ENCODE data around the gene TPRN. TPM values are rescaled to one million over a fixed set of nuclear protein-coding genes. Genes with fewer than 3 reads are reported as not detected.

Gene TPRN
- total RNA-seq, 1 donor from 2014 or later = 8.2 TPM

DNA sequence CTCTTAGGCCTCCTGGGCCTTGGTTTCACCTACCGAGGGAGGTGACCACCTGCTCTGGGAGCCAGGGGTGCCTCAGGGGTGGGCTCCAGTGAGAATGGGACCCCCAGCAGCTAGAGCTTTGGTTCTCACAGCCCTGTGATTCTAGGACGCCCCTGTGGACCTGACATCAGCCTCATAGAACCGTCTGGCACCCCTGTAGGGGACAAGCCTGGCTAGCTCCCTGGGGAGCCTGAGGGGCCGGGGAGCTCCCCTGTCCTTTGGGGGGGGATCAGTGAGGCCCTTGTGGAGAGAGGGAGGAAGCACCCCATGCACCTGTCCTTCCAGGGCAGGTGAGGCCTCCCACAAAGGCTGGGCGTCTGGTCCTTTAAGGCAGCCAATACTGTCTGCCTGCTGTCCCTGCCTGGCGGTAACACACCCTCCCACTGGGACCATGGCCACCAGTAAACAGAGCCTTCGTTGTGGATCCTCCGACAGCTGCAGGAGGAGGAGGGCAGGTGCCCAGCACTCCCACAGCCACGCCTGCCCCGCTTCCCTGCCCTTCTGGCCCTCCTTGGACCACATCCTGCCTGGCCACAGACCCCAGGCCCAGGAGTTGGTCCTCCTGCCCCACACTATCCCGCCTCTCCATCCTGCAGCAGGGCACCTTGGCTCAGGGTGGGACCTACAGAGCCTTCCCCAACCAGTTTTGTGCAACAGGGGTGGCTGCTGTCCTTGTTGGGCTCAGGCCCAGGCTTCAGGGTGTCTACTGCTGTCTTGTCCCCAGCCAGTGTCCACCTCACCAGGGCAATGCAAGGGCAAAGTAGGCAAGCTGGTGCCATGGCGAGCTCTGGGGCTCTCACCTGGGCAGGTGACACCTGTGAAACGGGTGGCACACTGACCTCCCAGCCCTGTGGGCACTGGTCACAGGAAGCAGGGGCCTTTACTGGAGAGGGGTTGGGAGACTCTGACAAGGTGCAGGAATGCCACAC, 37.5 kb upstream of the TPRN start:
- H3K27ac Mint-ChIP-seq (ENCODE audit: unreplicated experiment) = no peak overlapping the region
- no peak overlapping the region for H3K4me3 Mint-ChIP-seq (ENCODE audit: unreplicated experiment)
- no peak for DNase-seq (ENCODE audit: low spot score)
- peaks cover 14% of the 10 kb centered on the region for H3K4me1 Mint-ChIP-seq (ENCODE audit: unreplicated experiment)
- TF ChIP-seq, protein P1, sequence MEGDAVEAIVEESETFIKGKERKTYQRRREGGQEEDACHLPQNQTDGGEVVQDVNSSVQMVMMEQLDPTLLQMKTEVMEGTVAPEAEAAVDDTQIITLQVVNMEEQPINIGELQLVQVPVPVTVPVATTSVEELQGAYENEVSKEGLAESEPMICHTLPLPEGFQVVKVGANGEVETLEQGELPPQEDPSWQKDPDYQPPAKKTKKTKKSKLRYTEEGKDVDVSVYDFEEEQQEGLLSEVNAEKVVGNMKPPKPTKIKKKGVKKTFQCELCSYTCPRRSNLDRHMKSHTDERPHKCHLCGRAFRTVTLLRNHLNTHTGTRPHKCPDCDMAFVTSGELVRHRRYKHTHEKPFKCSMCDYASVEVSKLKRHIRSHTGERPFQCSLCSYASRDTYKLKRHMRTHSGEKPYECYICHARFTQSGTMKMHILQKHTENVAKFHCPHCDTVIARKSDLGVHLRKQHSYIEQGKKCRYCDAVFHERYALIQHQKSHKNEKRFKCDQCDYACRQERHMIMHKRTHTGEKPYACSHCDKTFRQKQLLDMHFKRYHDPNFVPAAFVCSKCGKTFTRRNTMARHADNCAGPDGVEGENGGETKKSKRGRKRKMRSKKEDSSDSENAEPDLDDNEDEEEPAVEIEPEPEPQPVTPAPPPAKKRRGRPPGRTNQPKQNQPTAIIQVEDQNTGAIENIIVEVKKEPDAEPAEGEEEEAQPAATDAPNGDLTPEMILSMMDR (IDR thresholded peaks at IDR 0.05; ENCODE audit: unreplicated experiment) = no peak
- H3K36me3 Mint-ChIP-seq (ENCODE audit: low read depth, unreplicated experiment) = peaks cover 11% of the 10 kb centered on the region
- H3K9me3 Mint-ChIP-seq (ENCODE audit: unreplicated experiment) = no peaks in the 10 kb centered on the region
- peaks cover 17% of the 10 kb centered on the region for H3K27me3 Mint-ChIP-seq (ENCODE audit: unreplicated experiment)

GRCh38 chr9:137236936-137237421, 36.4 kb upstream of the TPRN start:
- DNase-seq (ENCODE audit: low spot score) = no peak
- H3K9me3 Mint-ChIP-seq (ENCODE audit: unreplicated experiment) = no peaks in the 10 kb centered on the region
- TF ChIP-seq, protein P1 (IDR thresholded peaks at IDR 0.05; ENCODE audit: unreplicated experiment) = no peak
- no peak overlapping the region for H3K27ac Mint-ChIP-seq (ENCODE audit: unreplicated experiment)
- H3K4me3 Mint-ChIP-seq (ENCODE audit: unreplicated experiment) = no peak overlapping the region
- H3K27me3 Mint-ChIP-seq (ENCODE audit: unreplicated experiment) = peaks cover 8% of the 10 kb centered on the region
- peaks cover 3% of the 10 kb centered on the region for H3K36me3 Mint-ChIP-seq (ENCODE audit: low read depth, unreplicated experiment)
- H3K4me1 Mint-ChIP-seq (ENCODE audit: unreplicated experiment) = peaks cover 3% of the 10 kb centered on the region

DNA sequence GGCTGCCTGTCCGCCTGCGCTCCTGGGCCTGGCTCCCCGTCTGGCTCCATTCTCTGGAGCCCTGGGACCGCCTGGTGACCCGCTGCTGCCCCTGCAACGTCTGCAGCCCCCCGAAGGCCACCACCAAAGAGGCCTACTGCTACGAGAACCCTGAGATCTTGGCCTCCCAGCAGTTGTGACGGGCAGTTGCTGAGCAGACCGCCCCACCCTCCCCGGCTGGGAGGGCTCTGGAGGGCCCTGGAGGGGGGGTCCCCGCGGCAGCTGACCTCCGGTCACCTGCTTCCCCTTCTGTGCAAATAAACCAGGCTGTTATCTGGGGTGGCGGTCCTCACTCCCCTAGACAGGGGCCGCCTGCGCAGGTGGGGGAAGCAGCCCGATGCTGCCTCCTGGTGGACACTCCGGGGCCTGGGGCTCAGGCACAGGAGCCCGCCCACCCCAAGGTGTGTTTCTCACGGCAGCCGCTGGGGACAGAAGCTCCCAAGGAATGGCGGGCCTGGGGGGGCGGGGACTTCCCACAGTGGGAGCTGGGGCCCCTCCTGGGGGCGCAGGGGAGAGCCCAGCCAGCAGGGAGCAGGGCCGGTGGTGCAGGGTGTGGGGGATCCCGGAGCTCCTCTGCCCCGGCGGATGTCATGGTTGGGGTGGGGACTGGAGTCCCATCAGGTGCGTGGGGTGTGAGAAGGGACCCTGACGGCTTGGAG, 35.8 kb upstream of the TPRN start:
- peak; percentile 92 for DNase-seq (ENCODE audit: low spot score)
- H3K27ac Mint-ChIP-seq (ENCODE audit: unreplicated experiment) = no peak overlapping the region
- TF ChIP-seq, protein P1 (IDR thresholded peaks at IDR 0.05; ENCODE audit: unreplicated experiment) = peak; percentile 96
- peaks cover 3% of the 10 kb centered on the region for H3K36me3 Mint-ChIP-seq (ENCODE audit: low read depth, unreplicated experiment)
- no peak overlapping the region for H3K4me3 Mint-ChIP-seq (ENCODE audit: unreplicated experiment)
- no peaks in the 10 kb centered on the region for H3K9me3 Mint-ChIP-seq (ENCODE audit: unreplicated experiment)
- peaks cover 2% of the 10 kb centered on the region for H3K4me1 Mint-ChIP-seq (ENCODE audit: unreplicated experiment)
- peaks cover 8% of the 10 kb centered on the region for H3K27me3 Mint-ChIP-seq (ENCODE audit: unreplicated experiment)

DNA sequence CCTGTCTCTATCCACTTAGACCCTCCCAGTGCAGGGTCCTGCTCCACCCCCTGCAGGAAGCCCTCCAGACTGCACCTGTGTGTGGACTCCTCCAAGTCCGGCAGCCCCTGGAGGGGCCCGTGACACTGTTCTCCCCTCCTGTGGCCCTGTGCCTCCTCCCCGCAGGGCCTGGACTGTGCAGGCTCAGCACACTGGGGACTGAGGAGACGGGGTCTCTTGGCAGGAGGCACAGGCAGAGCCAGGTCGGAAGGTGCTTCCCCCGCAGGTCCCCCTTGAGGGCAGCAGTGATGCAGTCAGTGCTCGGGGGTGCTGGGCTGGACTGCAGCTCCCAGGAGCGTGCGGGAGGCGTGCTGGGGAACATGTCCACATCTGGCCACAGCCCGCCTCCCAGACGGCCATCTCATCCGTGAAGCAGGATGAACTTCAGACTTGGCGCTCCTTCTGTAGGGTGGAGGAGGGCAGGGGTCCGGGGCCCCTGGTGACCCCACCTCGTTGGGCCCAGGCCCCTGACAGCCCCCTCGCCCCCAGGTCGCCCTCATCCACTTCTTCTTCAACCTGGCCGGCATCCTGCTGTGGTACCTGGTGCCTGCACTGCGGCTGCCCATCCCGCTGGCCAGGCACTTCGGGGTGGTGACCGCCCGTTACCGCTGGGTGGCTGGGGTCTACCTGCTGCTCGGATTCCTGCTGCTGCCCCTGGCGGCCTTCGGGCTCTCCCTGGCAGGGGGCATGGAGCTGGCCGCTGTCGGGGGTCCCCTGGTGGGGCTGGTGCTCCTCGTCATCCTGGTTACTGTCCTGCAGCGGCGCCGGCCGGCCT, 35.1 kb upstream of the TPRN start:
- Mint-ChIP-seq H3K4me3 (ENCODE audit: unreplicated experiment) (no peak overlapping the region), H3K4me1 (ENCODE audit: unreplicated experiment) (no peaks in the 10 kb centered on the region), H3K27ac (ENCODE audit: unreplicated experiment) (no peak overlapping the region), H3K27me3 (ENCODE audit: unreplicated experiment) (peaks cover 4% of the 10 kb centered on the region), H3K9me3 (ENCODE audit: unreplicated experiment) (no peaks in the 10 kb centered on the region), H3K36me3 (ENCODE audit: low read depth, unreplicated experiment) (peaks cover 3% of the 10 kb centered on the region)
- DNase-seq (ENCODE audit: low spot score) = no peak
- TF ChIP-seq, protein P1 (IDR thresholded peaks at IDR 0.05; ENCODE audit: unreplicated experiment) = no peak

Data from endothelial cell (in vitro differentiated cells).